ENCODE data around the gene OCIAD1.
"Not testable (repeated sequence)": the region's sequence is repeated elsewhere in the genome, so short reads cannot be mapped to it uniquely, and the experiment has no call there.

The OCIAD1 gene

DNA sequence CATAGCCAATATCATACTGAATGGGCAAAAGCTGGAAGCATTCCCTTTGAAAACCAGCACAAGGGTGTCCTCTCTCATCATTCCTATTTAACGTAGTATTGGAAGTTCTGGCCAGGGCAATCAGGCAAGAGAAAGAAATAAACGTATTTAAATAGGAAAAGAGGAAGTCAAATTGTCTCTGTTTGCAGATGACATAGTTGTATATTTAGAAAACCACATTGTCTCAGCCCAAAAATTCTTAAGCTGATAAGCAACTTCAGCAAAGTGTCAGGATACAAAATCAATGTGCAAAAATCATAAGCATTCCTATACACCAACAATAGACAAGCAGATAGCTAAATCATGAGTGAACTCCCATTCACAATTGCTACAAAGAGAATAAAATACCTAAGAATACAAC is 9.5 kb upstream of the OCIAD1 start:
- not testable (repeated sequence) for H3K36me3 ChIP-seq (ENCODE audit: insufficient read depth, low read length); H3K4me3 ChIP-seq (ENCODE audit: low read length); H3K4me2 ChIP-seq (ENCODE audit: low read length); H3K9ac ChIP-seq (ENCODE audit: low read depth, low read length); H3K27me3 ChIP-seq (ENCODE audit: control insufficient read depth, insufficient read depth, low read length); H3K4me1 ChIP-seq (ENCODE audit: control insufficient read depth, insufficient read depth, low read length); H3K9me3 ChIP-seq (replicated peaks; ENCODE audit: low read length)

DNA sequence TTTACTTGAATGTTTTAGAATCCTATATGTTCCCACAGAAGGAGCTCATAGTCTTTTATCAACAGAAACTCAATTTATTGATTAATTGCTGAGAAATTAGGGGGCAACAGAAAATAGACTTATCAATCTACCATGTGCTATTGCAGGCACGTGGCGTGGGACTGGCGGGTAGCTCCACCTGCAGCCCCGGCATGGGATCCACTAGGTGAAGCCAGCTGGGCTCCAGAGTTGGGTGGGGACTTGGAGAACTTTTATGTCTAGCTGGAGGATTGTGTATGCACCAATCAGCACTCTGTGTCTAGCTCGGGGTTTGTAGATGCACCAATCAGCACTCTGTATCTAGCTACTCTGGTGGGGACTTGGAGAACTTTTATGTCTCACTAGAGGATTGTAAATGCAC is 3.3 kb upstream of the OCIAD1 start:
- H3K9ac ChIP-seq (ENCODE audit: low read depth, low read length), result no peak overlapping the region
- H3K4me3 ChIP-seq (ENCODE audit: low read length), result no peak overlapping the region
- no peaks in the 10 kb centered on the region for H3K36me3 ChIP-seq (ENCODE audit: insufficient read depth, low read length)
- H3K4me2 ChIP-seq (ENCODE audit: low read length), result no peak overlapping the region
- H3K9me3 ChIP-seq (replicated peaks; ENCODE audit: low read length), result no peaks in the 10 kb centered on the region
- peaks cover 3% of the 10 kb centered on the region for H3K4me1 ChIP-seq (ENCODE audit: control insufficient read depth, insufficient read depth, low read length)
- H3K27me3 ChIP-seq (ENCODE audit: control insufficient read depth, insufficient read depth, low read length), result no peaks in the 10 kb centered on the region

DNA sequence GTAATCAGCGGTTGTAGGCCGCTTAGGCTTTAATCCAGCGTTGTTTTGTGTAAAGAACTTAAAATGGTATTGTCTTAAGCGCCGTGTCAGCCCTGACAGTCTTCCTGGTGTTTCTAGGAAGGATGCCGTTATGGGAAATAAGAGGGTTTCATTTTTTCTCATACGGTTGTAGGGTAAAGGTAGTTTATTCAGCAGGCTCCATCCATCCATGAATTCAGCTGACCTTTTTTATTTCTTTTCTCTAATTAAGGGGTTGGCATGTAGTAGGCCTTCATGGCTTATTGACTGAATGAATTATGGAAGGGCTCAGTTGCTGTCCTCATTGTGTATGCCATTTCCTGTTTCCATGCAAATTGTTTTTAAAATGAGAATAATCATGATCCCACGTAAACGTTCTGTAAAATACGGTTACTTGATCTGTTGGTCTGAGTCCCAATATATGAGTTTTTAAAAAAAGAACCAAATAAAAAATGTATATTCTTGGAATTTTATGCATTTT is 693 bp downstream of the OCIAD1 start:
- Histone ChIP-seq H3K9me3 (replicated peaks; ENCODE audit: low read length) (no peaks in the 10 kb centered on the region), H3K4me3 (ENCODE audit: low read length) (peak overlapping the region; percentile 98), H3K36me3 (ENCODE audit: insufficient read depth, low read length) (peaks cover 23% of the 10 kb centered on the region), H3K9ac (ENCODE audit: low read depth, low read length) (peak overlapping the region; percentile 99), H3K4me2 (ENCODE audit: low read length) (peak overlapping the region; percentile 84), H3K4me1 (ENCODE audit: control insufficient read depth, insufficient read depth, low read length) (peaks cover 6% of the 10 kb centered on the region), H3K27me3 (ENCODE audit: control insufficient read depth, insufficient read depth, low read length) (no peaks in the 10 kb centered on the region)

DNA sequence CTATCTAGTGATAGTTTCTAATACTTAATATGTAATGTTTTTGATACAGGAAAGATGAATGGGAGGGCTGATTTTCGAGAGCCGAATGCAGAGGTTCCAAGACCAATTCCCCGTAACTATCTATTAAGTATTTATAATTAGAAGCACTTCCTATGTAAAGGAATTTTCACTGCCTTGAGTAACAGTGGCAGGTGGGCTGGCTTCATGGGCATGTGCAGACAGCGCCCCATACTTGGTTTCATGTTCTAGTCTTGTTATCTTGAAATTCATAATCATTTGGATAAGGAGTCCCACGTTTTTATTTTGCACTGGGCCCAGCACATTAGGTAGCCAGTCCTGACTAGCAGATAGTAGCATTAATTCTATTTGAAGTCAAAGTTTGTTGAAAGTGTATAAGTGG is 1.7 kb downstream of the OCIAD1 start:
- peaks cover 6% of the 10 kb centered on the region for H3K4me1 ChIP-seq (ENCODE audit: control insufficient read depth, insufficient read depth, low read length)
- H3K36me3 ChIP-seq (ENCODE audit: insufficient read depth, low read length), result peaks cover 25% of the 10 kb centered on the region
- H3K9me3 ChIP-seq (replicated peaks; ENCODE audit: low read length), result no peaks in the 10 kb centered on the region
- H3K4me2 ChIP-seq (ENCODE audit: low read length), result peak overlapping the region; percentile 84
- H3K4me3 ChIP-seq (ENCODE audit: low read length), result peak overlapping the region; percentile 98
- H3K9ac ChIP-seq (ENCODE audit: low read depth, low read length), result peak overlapping the region; percentile 99
- H3K27me3 ChIP-seq (ENCODE audit: control insufficient read depth, insufficient read depth, low read length), result no peaks in the 10 kb centered on the region

DNA sequence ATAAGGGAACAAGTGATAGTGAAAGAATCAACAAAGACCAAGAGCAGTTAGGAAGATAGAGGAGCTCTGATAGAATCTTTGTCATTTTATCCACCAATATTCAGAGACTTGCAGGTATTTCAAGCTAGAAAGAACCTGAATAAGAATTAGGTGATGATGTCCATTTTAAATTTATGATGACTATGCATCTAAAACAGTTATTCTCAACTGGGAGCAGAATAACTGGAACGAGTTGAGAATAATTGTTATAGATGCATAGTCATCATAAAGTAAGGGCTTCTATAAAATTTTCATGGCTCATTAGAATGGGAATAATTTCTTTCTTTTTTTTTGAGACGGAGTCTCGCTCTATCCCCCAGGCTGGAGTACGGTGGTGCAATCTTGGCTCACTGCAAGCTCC is 5.8 kb downstream of the OCIAD1 start:
- Histone ChIP-seq H3K36me3 (ENCODE audit: insufficient read depth, low read length) (peaks cover 48% of the 10 kb centered on the region), H3K4me1 (ENCODE audit: control insufficient read depth, insufficient read depth, low read length) (peaks cover 6% of the 10 kb centered on the region), H3K9ac (ENCODE audit: low read depth, low read length) (no peak overlapping the region), H3K4me3 (ENCODE audit: low read length) (no peak overlapping the region), H3K27me3 (ENCODE audit: control insufficient read depth, insufficient read depth, low read length) (no peaks in the 10 kb centered on the region), H3K4me2 (ENCODE audit: low read length) (no peak overlapping the region), H3K9me3 (replicated peaks; ENCODE audit: low read length) (no peaks in the 10 kb centered on the region)

DNA sequence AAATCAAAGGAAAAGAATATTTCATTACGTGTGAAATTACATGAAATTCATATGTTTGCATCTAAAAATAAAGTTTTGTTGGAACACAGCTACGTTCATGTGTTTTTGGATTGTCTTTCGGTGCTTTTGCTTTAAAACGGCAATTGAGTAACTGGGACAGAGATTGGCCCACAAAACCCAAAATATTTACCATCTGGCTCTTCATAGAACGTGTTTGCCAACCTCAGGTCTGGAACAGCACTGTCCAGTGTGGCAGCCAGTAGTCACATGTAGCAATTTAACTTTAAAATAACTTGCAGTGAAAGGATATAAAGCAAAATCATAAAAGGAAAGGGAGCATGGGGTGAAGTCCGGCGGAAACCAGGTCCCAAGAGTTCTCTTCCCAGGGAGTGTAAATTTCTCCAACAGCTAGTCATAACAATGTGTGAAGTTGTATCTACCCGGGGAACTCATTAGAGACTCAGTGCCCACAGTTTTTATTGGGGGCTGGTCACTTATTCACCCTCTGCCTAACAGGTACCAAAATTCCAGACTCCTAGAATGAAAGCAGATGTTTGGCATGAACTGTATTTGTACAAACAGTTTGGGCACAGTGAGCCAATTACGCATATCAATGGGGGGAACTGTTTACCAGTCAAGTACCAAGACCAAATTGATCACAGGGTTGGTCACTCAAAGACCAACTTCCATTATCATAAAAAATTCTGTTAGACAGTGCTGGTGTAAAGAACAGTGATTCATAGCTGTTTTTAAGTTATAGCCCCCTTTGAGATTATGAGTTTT is 10.3 kb downstream of the OCIAD1 start:
- Histone ChIP-seq H3K9ac (ENCODE audit: low read depth, low read length) (no peak overlapping the region), H3K27me3 (ENCODE audit: control insufficient read depth, insufficient read depth, low read length) (no peaks in the 10 kb centered on the region), H3K36me3 (ENCODE audit: insufficient read depth, low read length) (peaks cover 61% of the 10 kb centered on the region), H3K4me2 (ENCODE audit: low read length) (no peak overlapping the region), H3K4me1 (ENCODE audit: control insufficient read depth, insufficient read depth, low read length) (no peaks in the 10 kb centered on the region), H3K9me3 (replicated peaks; ENCODE audit: low read length) (no peaks in the 10 kb centered on the region), H3K4me3 (ENCODE audit: low read length) (no peak overlapping the region)

DNA sequence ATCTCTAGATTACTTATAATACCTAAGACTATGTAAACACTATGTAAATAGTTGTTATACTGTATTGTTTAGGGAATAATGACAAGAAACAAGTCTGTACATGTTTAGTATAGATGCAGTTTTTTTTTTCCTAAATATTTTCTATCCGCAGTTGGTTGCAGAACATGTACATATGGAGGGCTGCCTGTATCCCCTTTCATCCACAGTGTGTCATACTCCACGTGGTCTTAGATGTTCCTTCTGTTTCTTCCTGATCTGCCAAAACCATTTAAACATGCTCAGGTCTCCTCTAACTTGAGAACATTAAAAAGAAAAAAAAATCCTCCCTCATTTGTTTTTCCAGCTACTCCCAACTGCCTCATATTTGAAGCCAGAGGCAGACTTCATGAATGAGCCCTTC is 14.0 kb downstream of the OCIAD1 start:
- Histone ChIP-seq H3K9me3 (replicated peaks; ENCODE audit: low read length) (no peaks in the 10 kb centered on the region), H3K27me3 (ENCODE audit: control insufficient read depth, insufficient read depth, low read length) (no peaks in the 10 kb centered on the region), H3K36me3 (ENCODE audit: insufficient read depth, low read length) (peaks cover 61% of the 10 kb centered on the region), H3K9ac (ENCODE audit: low read depth, low read length) (no peak overlapping the region), H3K4me2 (ENCODE audit: low read length) (no peak overlapping the region), H3K4me1 (ENCODE audit: control insufficient read depth, insufficient read depth, low read length) (no peaks in the 10 kb centered on the region), H3K4me3 (ENCODE audit: low read length) (no peak overlapping the region)

DNA sequence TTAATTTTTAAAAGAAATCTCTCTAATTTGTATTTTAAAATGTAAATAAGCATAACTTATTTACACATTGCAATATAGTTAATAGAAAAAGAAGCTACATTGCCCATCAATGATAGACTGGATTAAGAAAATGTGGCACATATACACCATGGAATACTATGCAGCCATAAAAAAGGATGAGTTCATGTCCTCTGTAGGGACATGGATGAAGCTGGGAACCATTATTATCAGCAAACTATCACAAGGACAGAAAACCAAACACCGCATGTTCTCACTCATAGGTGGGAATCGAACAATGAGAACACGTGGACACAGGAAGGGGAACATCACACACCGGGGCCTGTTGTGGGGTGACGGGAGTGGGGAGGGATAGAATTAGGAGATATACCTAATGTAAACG is 17.9 kb downstream of the OCIAD1 start:
- not testable (repeated sequence) for H3K27me3 ChIP-seq (ENCODE audit: control insufficient read depth, insufficient read depth, low read length); H3K9me3 ChIP-seq (replicated peaks; ENCODE audit: low read length); H3K9ac ChIP-seq (ENCODE audit: low read depth, low read length); H3K4me2 ChIP-seq (ENCODE audit: low read length); H3K4me3 ChIP-seq (ENCODE audit: low read length); H3K4me1 ChIP-seq (ENCODE audit: control insufficient read depth, insufficient read depth, low read length)
- H3K36me3 ChIP-seq (ENCODE audit: insufficient read depth, low read length), result peaks cover 53% of the 10 kb centered on the region

DNA sequence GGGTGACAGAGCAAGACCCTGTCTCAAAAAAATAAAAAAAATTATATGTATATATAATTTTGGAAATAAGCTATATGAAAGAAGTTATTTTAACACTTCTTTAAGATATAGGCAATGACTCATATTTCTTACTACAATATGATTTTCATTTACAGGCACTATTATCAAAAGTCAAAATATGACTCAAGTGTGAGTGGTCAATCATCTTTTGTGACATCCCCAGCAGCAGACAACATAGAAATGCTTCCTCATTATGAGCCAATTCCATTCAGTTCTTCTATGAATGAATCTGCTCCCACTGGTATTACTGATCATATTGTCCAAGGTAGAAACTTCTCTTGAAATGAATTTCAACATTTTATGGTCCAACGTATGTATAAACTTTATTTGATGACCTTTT is 20.8 kb downstream of the OCIAD1 start:
- no peaks in the 10 kb centered on the region for H3K9me3 ChIP-seq (replicated peaks; ENCODE audit: low read length)
- no peak overlapping the region for H3K4me2 ChIP-seq (ENCODE audit: low read length)
- no peaks in the 10 kb centered on the region for H3K4me1 ChIP-seq (ENCODE audit: control insufficient read depth, insufficient read depth, low read length)
- no peak overlapping the region for H3K9ac ChIP-seq (ENCODE audit: low read depth, low read length)
- H3K27me3 ChIP-seq (ENCODE audit: control insufficient read depth, insufficient read depth, low read length), result no peaks in the 10 kb centered on the region
- peaks cover 46% of the 10 kb centered on the region for H3K36me3 ChIP-seq (ENCODE audit: insufficient read depth, low read length)
- no peak overlapping the region for H3K4me3 ChIP-seq (ENCODE audit: low read length)

DNA sequence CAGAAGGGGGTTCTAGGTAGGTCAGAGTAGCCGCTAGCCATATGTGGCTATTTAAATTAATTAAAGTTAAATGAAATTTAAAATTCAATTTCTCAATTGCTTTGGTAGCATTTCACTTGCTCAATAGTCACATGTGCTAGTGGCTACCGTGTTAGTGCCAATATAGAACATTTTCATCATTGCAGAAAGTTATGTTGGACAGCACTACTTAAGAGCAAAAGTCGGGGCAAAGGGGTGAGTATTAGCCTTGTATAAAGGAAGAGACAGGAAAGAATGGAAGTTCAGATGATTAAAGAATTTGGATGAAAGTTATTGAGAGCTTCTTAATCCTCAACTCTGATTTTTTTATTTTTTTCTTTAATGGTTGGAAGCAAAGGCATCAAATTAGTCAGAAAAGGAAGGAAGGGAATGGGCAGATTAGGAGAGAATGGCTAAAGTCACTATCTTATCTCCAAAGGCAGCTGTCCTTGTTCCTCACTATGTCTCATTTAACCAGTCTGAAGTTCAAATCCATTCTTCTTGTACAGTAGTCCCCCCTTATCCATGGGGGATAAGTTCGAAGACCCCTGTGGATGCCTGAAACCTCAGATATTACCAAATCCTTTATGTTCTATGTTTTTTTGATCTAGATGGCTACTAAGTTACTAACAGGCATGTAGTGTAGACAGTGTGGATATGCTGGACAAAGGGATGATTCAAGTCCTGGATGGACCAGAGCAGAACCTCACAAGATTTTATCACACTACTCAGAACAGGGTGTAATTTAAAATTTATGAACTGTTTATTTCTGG is 22.9 kb downstream of the OCIAD1 start:
- peaks cover 45% of the 10 kb centered on the region for H3K36me3 ChIP-seq (ENCODE audit: insufficient read depth, low read length)
- no peaks in the 10 kb centered on the region for H3K27me3 ChIP-seq (ENCODE audit: control insufficient read depth, insufficient read depth, low read length)
- no peak overlapping the region for H3K9ac ChIP-seq (ENCODE audit: low read depth, low read length)
- H3K4me2 ChIP-seq (ENCODE audit: low read length), result no peak overlapping the region
- no peaks in the 10 kb centered on the region for H3K9me3 ChIP-seq (replicated peaks; ENCODE audit: low read length)
- H3K4me3 ChIP-seq (ENCODE audit: low read length), result no peak overlapping the region
- H3K4me1 ChIP-seq (ENCODE audit: control insufficient read depth, insufficient read depth, low read length), result no peaks in the 10 kb centered on the region

DNA sequence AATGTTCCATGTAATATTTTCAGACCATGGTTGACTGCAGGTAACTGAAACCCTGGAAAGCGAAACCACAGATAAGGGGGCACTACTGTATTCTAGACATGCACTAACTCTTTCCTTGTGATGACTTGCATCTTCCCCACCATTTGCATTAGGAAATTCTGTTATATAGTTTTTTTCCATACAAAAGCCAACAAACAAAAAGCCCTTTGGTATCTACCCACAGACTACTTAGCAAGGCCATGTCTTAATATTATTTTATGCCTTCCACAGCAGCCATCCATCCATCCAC is 23.5 kb downstream of the OCIAD1 start:
- H3K4me1 ChIP-seq (ENCODE audit: control insufficient read depth, insufficient read depth, low read length), result no peaks in the 10 kb centered on the region
- H3K36me3 ChIP-seq (ENCODE audit: insufficient read depth, low read length), result peaks cover 49% of the 10 kb centered on the region
- H3K9me3 ChIP-seq (replicated peaks; ENCODE audit: low read length), result no peaks in the 10 kb centered on the region
- H3K4me3 ChIP-seq (ENCODE audit: low read length), result no peak overlapping the region
- H3K27me3 ChIP-seq (ENCODE audit: control insufficient read depth, insufficient read depth, low read length), result no peaks in the 10 kb centered on the region
- no peak overlapping the region for H3K9ac ChIP-seq (ENCODE audit: low read depth, low read length)
- no peak overlapping the region for H3K4me2 ChIP-seq (ENCODE audit: low read length)

DNA sequence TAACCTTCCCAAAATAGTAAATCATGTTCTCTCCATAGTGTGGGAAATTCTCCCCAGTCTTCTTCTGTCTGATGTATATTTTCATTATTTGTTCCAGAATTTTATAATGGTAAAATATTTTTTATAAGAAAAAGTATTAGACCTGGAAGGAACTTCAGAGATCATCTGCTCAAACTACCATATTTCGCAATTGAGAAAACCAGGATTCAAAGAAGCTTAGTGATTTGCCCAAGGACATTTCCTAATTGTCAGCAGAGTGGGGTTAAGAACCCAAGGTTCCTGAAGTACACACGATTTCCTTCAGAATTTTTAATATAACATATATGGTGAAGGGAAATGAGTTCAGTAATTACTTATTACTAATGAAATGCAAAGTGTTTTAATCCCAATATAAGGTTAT is 24.1 kb downstream of the OCIAD1 start:
- Histone ChIP-seq H3K36me3 (ENCODE audit: insufficient read depth, low read length) (peaks cover 48% of the 10 kb centered on the region), H3K4me2 (ENCODE audit: low read length) (no peak overlapping the region), H3K9me3 (replicated peaks; ENCODE audit: low read length) (no peaks in the 10 kb centered on the region), H3K4me3 (ENCODE audit: low read length) (no peak overlapping the region), H3K27me3 (ENCODE audit: control insufficient read depth, insufficient read depth, low read length) (no peaks in the 10 kb centered on the region), H3K4me1 (ENCODE audit: control insufficient read depth, insufficient read depth, low read length) (no peaks in the 10 kb centered on the region), H3K9ac (ENCODE audit: low read depth, low read length) (no peak overlapping the region)

All from skeletal muscle satellite cell (primary cell).